HG03520 (cell line): ENCODE data around the gene AQP3.
"Not testable (repeated sequence)": the region's sequence is repeated elsewhere in the genome, so short reads cannot be mapped to it uniquely, and the experiment has no call there.

ENCODE experiments used
- ATAC-seq: cut with Tn5 transposase; IDR thresholded peaks from one replicate; pipeline ENCODE4 v1.9.1; 2021; ENCODE audit warnings: mild to moderate bottlenecking, moderate library complexity; ENCODE audit not compliant: unreplicated experiment

AQP3 gene

DNA sequence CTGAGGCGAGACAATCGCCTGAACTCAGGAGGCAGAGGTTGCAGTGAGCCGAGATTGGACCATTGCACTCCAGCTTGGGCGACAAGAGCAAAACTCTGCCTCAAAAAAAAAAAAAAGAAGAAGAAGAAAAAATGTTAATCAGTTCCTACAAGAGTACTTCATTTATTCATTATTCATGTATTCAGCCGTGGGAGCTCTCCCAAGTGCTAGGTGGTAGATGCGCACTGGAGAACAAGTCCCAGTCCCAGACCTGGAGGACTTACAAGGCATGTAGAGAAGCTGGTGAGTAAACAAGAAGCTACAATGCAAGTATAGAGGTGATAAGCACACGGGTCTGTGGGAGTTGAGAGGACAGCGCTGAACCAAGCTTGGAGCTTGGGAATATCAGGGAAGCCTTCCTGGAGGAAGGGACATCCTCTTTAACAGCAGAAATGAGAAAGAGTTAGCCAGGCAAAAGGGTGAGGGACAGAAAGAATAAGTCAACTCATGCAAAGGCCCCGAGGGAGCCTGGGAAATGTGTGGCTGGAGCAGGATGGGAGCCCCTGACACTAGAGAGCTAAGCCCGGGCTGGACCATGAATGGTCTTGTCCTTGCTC is 27.6 kb downstream of the AQP3 start:
- no peak for ATAC-seq

DNA sequence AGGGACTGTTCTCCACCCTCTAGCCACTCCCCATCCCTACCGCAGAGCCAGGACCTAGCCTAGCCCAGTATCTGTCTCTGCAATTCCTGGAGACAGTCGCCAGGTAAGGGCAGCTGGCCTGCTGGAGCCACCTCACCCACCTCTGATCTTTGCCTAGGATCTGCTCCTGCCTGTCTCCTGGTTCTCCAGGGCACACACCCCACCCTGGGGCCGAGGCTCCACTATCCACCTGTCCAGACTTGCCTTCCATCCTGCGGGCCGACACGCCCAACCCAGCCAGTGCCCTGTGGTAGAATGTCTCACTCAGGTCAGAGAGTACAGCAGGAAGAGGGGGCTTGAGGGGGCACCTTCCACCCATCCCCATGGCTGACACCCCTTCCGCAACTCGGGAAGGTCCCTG is 29.3 kb downstream of the AQP3 start:
- ATAC-seq = no peak

- no peak for ATAC-seq
These were observed 30.4 kb downstream of the AQP3 start for GRCh38 chr9:33416996-33417395.

GRCh38 chr9:33415501-33416038 is 31.8 kb downstream of the AQP3 start:
- ATAC-seq = peak; percentile 79

DNA sequence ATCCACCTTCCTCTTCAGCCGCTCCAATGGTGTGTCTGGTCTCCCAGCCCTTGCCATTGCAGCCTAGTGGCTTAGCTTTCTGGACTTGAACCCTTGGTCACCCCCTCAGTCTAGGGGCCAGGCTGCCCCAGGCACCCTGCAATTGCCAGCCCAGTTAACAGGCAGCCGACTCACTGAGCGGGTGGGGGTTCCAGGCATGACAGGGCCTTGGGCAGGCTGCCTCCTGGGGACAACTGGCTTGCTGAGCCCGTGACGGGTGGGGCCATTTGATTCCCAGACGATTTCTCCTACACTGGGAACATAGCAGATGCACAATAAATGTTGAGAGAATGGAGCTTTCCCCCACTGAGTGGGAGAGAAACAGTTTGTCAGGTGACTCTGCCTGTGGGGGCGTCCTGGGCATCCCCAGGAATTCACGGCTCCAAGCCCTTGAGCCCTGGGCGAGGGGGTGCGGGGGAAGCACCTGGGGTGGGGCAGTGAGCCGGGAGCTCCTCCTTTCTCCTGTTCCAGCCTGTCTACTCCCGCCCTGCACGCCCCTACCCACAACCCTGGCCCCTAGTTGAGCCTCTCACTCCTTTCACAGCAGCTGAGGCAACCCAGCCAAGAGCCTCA is 32.4 kb downstream of the AQP3 start:
- ATAC-seq = no peak

DNA sequence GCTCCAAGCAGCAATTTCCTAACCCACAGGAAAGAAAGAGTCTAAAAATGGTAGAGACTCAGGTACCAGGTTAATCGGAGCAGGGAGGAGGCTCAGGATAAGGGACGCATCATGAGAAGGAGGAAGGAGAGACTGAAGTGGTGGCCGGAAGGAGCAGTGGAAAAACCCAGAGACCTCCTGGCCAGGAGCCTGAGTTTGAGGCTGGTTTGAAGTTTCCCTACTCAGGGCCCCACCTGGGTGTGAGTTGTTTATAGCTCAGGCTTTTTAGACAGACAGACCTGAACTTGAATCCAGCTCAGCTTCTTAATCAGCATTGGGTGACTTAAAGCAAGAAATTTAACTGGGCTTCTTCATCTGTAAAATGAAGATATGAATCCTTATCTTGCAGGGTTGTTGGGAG is 33.1 kb downstream of the AQP3 start:
- no peak for ATAC-seq

DNA sequence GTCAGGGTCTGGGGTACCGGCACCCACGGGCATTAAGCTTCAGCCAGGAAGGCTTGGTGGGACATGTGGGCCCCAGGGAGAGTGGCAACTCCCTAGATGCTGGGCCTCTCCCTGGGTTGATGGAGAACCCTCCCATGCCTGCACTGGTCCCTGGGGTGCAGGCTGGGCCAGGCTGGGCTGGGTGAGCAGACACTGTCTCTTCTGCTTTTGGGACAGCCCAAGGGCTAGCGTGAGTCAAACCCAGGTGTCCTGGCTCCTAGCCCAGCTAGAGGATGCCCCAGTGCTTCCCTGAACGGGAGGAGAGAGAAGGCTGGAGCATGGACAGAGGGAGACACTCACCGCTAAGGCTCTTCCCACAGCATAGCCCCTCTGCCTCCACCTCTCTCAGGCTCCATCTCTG is 39.3 kb downstream of the AQP3 start:
- ATAC-seq = no peak

DNA sequence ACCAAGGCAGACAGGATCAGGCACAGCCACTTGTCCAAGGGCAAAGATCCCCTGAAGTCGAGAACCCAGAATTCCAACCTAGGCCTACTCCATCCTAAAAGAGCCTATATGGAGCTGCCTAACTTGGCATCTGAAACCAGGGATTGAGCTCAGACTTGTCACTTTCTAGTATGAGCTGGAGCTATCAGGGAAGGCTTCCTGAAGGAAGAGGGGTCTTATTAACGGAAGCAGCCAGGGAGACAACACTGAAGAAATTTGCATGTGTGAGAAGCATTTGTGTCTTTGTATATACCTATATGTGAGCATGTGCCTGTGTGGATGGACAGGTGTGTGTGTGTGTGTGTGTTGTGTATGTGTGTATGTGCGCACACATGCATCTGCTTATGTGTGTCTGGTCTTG is 40.3 kb downstream of the AQP3 start:
- no peak for ATAC-seq

DNA sequence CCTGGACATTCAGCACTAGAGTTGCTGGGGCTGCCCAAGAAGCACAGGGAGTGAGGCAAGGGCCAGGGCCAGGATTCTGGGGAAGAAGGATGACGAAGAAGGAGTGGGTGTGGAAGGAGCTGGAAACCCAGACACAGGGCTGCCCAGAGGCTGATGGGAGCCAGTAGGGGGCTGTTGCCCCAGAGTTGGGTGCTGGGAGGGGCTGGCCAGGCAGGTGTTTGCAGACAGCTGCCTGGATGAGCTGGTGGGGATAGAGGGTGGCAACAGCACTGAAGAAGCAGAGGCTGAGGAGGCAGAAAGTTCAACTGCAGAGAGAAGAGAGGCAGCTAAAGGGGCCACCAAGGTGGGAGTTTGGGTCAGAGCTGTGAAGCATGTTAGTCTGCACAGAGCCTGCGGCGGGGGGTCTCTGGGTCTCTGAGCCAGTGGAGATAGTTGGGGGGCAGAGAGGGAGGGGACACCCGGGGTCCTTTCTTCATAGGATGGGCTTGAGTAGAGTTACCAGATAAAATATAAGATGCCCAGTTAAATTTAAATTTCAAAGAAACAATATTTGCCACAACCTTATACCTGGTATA is 42.5 kb downstream of the AQP3 start:
- ATAC-seq = no peak

GRCh38 chr9:33403941-33404787 is 43.2 kb downstream of the AQP3 start:
- ATAC-seq = no peak

DNA sequence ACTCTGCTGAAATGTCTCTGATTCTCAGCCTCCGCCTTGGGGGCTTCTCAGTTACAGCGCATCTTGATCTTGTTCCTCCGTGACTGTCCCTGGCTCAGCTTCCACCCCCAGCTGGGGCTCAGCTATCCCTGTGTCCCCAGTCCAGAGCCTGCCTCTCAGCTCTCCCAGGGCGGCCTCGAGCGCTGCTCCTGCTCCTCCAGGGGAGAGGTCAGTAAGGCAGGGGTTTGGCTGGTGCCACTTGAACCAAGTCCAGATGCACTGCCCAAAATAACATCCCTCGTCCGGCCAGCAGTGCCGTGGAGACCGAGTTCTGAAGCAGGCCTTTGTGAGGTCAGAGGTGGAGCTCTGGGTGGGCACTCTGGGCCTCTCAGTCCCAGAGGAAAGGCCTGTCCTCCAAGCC is 45.0 kb downstream of the AQP3 start, which contains the start of gene AQP7:
Gene AQP7, minus strand, starts transcription at position 198 of the 400 bp plus-strand sequence. CDS start 1,306 bp downstream, outside the sequence.
- not testable (repeated sequence) for ATAC-seq

- not testable (repeated sequence) for ATAC-seq
These were observed 45.6 kb downstream of the AQP3 start for GRCh38 chr9:33401809-33402208.

- ATAC-seq = not testable (repeated sequence)
These were observed 48.3 kb downstream of the AQP3 start for GRCh38 chr9:33399047-33399446.

DNA sequence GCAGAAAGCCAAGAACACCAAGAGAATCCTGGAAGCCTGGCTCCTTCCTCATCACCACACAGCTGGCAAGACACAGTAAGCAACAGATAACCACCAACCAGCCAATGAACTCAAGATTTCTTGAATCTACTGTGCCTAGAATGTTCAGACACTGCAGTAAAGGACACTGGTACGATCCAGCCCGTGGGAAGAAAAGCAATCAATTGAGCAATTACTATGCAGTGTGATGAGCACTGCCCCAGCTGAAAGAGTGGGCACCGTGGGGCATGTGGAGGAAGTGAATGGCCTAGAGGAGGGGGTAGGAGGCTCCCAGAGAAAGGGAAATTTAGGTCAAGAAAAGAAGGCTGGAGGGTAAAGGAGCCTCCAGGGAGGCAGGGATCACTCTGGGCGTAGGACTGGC is 49.6 kb downstream of the AQP3 start:
- ATAC-seq = not testable (repeated sequence)

DNA sequence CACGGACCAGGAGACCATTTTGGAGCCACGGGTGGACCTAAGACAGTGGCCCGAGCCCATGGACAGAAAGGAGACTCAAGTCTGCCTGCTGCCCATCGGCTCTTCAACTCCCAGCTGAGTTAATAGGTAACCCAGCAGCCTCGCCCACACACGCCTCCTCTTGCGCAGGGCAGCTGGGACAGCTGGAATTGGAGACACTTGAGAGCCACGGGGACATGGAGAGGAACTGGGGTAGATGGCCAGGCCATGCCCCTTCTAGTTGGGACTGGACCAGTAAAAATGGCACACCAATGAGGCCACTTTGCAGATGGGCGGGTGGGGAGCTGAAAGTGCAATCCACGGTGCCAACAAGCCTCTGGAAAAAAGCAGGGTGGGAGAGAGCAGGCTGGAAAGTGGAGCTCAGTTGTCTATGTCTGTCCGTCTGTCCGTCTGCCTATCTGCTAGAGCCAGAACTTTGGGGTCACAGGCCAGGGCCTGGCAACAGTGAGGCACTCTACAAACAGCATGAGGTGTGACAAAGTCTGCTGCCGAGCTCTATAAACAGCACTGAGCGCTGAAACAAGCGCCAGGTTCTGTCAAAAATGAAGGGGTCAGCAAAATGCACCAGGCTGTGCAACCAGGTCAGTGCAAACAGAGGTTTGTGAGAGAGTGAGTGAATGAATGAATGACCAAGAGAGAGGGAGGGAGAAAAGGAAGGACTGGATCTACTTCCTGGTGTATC is 52.1 kb downstream of the AQP3 start:
- not testable (repeated sequence) for ATAC-seq

GRCh38 chr9:33393986-33394385 is 53.4 kb downstream of the AQP3 start:
- ATAC-seq = not testable (repeated sequence)

GRCh38 chr9:33393581-33393980 is 53.8 kb downstream of the AQP3 start:
- ATAC-seq = no peak

GRCh38 chr9:33392591-33393021 is 54.8 kb downstream of the AQP3 start:
- not testable (repeated sequence) for ATAC-seq
